ENCODE data around the gene GTF3C4. TPM values are rescaled to one million over a fixed set of nuclear protein-coding genes. Genes with fewer than 3 reads are reported as not detected.

The GTF3C4 gene
- total RNA-seq, 1 experiment from 2014 or later = 42.5 TPM

DNA sequence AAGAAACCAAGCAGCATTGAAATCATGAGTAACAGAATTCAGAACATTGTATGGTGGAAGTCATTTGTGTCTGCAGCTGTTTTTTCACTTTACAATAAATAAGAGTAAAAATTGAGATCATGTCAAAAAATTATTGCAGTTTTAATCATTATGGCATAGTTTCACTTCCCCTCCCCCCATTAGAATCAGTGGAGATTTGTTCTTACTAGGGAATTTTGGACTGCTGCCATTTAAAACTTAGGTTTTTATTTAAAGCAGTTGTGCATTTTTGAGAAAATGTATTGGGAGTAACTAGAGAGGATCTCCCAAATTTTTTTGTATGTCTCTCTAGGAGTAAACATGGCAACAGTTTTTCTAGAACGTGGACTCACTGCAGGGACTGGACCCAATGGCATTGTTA lies 20.4 kb downstream of the GTF3C4 start:
- Histone ChIP-seq H3T11ph (ENCODE audit: low read length) (no peak overlapping the region), H2AK5ac (ENCODE audit: insufficient read length, low read length) (no peak overlapping the region), H3K27me3 (ENCODE audit: insufficient read depth, low read length) (no peaks in the 10 kb centered on the region), H4K5ac (ENCODE audit: insufficient read length, low read depth, low read length) (no peak overlapping the region), H2AFZ (ENCODE audit: low read length) (no peak overlapping the region), H3K9me3 (ENCODE audit: control insufficient read depth, low read depth, low read length) (no peaks in the 10 kb centered on the region), H2BK15ac (ENCODE audit: low read depth, low read length) (no peak overlapping the region), H3K4ac (ENCODE audit: low read depth, low read length) (no peak overlapping the region), H3K56ac (ENCODE audit: insufficient read length, low read depth, low read length) (no peak overlapping the region), H4K91ac (ENCODE audit: insufficient read length, low read depth, low read length) (no peak overlapping the region), H3K18ac (ENCODE audit: insufficient read length, low read depth, low read length) (no peak overlapping the region), H3K4me2 (ENCODE audit: insufficient read depth, insufficient read length, low read length) (no peak overlapping the region), H3K14ac (ENCODE audit: insufficient read depth, low read length) (no peak overlapping the region), H3K9ac (ENCODE audit: extremely low read depth, insufficient read length, low read length) (no peak overlapping the region), H3K79me1 (ENCODE audit: insufficient read depth, low read depth, low read length, poor library complexity, severe bottlenecking) (no peaks in the 10 kb centered on the region), H4K8ac (replicated peaks; ENCODE audit: insufficient read length, low read depth, low read length) (no peak overlapping the region), H3K27ac (ENCODE audit: insufficient read length, low read depth, low read length) (no peak overlapping the region), H3K4me1 (ENCODE audit: insufficient read depth, low read length) (no peaks in the 10 kb centered on the region), H2BK12ac (ENCODE audit: insufficient read length, low read depth, low read length) (no peak overlapping the region), H2BK120ac (ENCODE audit: low read depth, low read length, poor library complexity, severe bottlenecking) (no peak overlapping the region), H2BK5ac (ENCODE audit: insufficient read length, low read length) (no peak overlapping the region), H2BK20ac (ENCODE audit: low read depth, low read length, poor library complexity, severe bottlenecking) (no peak overlapping the region), H3K23me2 (ENCODE audit: insufficient read length, low read depth, low read length, poor library complexity, severe bottlenecking) (no peaks in the 10 kb centered on the region), H3K79me2 (ENCODE audit: insufficient read depth, low read length) (no peaks in the 10 kb centered on the region), H3K23ac (ENCODE audit: insufficient read length, low read depth, low read length) (no peak overlapping the region), H4K20me1 (ENCODE audit: control insufficient read depth, insufficient read depth, insufficient read length) (no peaks in the 10 kb centered on the region)
- peaks cover 0 to 6% of the 10 kb centered on the region in 2 experiments; a peak in 2 of 5 replicates for H3K9me3 Mint-ChIP-seq
- no peaks in the 10 kb centered on the region; the same call in 1 of the 2 replicates for H3K27me3 Mint-ChIP-seq (ENCODE audit: low read depth)
- TF ChIP-seq, protein P1, sequence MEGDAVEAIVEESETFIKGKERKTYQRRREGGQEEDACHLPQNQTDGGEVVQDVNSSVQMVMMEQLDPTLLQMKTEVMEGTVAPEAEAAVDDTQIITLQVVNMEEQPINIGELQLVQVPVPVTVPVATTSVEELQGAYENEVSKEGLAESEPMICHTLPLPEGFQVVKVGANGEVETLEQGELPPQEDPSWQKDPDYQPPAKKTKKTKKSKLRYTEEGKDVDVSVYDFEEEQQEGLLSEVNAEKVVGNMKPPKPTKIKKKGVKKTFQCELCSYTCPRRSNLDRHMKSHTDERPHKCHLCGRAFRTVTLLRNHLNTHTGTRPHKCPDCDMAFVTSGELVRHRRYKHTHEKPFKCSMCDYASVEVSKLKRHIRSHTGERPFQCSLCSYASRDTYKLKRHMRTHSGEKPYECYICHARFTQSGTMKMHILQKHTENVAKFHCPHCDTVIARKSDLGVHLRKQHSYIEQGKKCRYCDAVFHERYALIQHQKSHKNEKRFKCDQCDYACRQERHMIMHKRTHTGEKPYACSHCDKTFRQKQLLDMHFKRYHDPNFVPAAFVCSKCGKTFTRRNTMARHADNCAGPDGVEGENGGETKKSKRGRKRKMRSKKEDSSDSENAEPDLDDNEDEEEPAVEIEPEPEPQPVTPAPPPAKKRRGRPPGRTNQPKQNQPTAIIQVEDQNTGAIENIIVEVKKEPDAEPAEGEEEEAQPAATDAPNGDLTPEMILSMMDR (conservative IDR thresholded peaks at IDR 0.05) = no peak
- no peak overlapping the region for H3K27ac Mint-ChIP-seq
- H3K4me1 Mint-ChIP-seq = no peaks in the 10 kb centered on the region
- H3K4me3 Mint-ChIP-seq = no peak overlapping the region
- H3K36me3 Mint-ChIP-seq (ENCODE audit: insufficient read depth in 1 of 3, low read depth in 3 of 3) = peaks cover 45 to 57% (median 55%) of the 10 kb centered on the region in 3 experiments
- no CpG with 5 or more reads among the region's 1 CpG for WGBS (ENCODE audit: extremely low coverage, insufficient read length, low lambda C conversion rate)
- no peak for DNase-seq

Measured in H9 (cell line).